ENCODE results near the gene NCKAP1.

DNA sequence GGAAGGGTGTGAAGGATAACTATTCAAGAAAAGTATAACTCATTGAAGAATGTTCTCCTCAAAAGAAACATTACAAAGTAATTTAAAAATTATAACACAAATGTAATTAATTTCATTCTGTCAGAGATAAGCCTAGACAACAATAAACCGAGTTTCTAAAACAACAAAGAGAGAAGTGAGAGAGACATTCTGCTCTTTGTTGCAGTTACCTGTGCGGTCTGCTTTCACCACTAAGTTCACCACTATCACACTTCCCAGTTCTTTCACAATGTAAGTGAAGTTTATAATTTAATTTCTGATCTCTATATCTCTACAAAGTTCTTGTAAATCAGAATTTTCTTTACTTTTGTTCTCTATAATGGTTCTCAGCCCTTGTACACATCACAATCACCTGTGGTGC lies 95.5 kb downstream of the NCKAP1 start:
- TF ChIP-seq, protein P1, sequence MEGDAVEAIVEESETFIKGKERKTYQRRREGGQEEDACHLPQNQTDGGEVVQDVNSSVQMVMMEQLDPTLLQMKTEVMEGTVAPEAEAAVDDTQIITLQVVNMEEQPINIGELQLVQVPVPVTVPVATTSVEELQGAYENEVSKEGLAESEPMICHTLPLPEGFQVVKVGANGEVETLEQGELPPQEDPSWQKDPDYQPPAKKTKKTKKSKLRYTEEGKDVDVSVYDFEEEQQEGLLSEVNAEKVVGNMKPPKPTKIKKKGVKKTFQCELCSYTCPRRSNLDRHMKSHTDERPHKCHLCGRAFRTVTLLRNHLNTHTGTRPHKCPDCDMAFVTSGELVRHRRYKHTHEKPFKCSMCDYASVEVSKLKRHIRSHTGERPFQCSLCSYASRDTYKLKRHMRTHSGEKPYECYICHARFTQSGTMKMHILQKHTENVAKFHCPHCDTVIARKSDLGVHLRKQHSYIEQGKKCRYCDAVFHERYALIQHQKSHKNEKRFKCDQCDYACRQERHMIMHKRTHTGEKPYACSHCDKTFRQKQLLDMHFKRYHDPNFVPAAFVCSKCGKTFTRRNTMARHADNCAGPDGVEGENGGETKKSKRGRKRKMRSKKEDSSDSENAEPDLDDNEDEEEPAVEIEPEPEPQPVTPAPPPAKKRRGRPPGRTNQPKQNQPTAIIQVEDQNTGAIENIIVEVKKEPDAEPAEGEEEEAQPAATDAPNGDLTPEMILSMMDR (conservative IDR thresholded peaks at IDR 0.05; ENCODE audit: low read depth, low read length): no peak
- no peak for TF ChIP-seq EZH2 (IDR thresholded peaks at IDR 0.05; ENCODE audit: low read length, unreplicated experiment)
